Stimulated activated CD4-positive, alpha-beta T cell treated with anti-CD3 and anti-CD28 coated beads, Interleukin-15, amount 100 ng/mL, for 1 hour (primary cell): Measurements from ENCODE around the gene CDKN1C.

ENCODE experiments used
- DNase-seq, 2 donors: peaks; one replicate each; pipeline ENCODE4 v3.0.0-alpha.2; 2020; ENCODE audit warnings: low read depth in 1 of 2, low spot score in 1 of 2

The CDKN1C gene

DNA sequence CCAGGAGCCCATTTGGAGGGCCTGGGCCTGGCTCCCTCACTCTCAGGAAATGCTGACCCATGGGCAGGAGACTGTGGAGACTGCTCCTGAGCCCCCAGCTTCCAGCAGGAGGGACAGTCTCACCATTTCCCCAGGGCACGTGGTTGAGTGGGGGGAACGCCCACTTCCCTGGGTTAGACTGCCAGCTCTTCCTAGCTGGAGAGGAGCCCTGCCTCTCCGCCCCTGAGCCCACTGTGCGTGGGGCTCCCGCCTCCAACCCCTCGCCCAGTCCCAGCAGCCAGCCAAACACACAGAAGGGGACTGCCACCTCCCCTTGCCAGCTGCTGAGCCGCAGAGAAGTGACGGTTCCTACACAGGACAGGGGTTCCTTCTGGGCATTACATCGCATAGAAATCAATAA lies 37.1 kb downstream of the CDKN1C start:
- no peak for DNase-seq

DNA sequence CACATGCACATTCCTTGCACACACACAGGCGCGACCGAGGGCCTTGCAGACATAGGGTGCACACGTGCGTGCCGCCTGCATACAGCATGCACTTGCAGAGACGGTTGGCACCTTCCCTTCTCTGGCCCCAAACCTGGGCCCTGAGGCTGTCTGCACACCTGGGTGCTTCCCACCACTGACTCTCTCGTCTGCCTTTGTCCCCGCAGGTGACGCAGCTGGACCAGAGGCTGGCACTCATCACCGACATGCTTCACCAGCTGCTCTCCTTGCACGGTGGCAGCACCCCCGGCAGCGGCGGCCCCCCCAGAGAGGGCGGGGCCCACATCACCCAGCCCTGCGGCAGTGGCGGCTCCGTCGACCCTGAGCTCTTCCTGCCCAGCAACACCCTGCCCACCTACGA lies 38.0 kb downstream of the CDKN1C start:
- DNase-seq: no peak

DNA sequence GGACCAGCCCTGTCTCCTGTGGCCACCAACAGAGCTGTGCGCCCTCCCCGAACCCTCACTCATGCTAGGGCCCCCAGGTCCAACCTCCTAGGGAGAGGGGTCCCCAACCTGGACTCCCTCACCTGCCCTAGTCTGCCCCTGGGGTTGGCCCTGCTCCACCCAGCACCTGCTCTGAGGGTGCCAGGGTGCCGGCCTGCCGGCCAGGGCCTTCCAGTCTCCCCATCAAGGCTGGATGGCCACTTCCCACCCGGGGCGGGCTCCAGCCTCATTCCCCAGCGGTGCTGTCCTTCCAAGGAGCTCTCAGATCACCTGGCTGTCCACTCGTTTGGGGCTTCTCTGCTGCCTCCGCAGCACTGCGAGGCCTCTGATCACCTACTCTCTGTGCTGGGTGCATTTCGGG lies 39.1 kb downstream of the CDKN1C start:
- no peak for DNase-seq

DNA sequence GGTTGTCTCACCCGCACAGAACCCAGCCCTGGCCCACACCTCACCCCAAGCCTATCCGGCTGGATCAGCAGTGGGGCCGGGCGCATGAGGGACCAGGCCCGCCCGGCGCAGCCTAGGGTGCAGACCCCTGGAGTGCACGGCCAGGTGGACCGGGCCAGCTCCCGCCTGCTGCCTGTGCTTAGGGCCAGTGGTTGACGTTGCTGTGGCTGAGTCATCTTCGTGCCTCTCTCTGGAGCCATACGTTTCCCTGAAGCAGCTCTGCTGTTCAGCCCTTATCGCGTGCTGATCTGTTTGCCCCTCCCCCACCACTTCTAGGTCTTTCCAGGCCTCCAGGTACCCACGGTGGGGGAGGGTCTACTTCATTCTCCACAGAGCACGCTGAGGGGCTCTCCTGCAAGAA lies 39.5 kb downstream of the CDKN1C start:
- DNase-seq: no peak

DNA sequence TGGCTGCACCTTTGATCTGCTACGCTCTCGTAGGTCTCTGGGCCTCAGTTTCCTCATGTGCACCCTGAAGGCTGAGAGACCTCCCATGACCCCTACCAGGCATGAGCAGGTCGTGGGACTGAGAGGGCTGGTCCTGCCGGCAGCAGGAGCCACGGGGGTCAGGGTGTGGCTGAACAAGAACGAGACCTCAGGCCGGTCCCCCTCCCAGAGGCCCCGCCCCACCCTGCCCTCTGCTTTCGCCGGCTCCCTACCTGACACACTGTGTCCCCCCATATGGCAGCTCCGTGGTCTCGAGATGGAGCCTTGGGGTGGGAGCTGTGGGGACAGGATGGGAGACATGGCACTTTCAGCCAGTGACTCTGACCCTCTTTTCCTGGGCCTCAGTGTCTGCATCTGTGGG lies 40.6 kb downstream of the CDKN1C start:
- no peak for DNase-seq

DNA sequence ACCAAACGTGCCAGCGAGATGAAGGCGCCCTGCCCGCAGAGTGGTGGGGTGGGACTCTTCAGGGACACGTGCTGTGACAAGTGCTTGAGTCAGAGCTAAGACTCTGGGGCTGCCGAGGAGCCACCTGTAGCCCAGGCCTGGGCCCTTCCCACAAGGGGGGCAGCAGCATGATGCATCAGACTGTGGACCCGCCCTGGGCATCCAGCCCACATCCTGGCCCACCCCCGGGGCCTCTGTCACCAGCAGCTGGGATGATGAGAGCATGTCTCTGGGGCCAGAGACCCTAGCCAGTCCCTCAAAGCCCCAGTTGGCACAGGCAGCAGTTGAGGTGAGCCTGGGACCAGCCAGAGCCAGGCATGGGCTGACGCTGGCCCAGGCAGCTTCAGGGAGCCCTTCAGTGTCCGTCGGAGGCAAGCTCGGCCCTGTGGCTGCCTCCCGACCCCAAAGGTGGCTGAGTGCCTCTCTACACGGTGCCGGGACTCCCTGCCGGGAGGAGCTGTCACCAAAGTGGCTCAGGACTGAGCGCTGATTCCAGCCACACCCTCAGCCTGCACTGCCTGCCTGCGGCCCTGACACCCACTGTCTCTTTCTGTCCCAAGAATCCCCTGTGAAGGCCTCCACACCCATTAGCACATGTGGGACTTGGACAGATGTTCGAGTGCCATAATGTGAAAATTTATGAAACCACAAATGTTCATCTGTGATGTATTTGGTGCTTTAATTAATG lies 41.3 kb downstream of the CDKN1C start:
- no peak for DNase-seq

DNA sequence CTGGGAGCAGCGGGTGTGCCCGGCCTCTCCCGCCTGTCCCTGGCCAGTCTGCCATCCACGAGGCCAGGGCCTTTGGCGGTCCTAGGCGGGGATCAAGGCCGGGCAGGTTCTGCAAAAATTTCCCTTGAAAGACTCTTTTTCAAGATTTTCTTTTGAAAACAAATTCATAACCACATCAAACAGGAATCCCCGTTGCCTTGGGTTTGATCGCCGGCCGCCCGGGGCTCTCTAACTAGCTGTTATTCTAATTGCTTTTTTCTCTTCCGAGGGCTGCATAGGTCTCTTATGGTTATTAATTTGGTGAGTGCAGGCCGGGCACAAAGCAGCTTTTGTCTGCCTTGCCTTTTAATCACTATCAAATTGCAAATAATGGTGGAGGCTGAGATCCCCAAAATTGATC lies 42.0 kb downstream of the CDKN1C start:
- no peak for DNase-seq

DNA sequence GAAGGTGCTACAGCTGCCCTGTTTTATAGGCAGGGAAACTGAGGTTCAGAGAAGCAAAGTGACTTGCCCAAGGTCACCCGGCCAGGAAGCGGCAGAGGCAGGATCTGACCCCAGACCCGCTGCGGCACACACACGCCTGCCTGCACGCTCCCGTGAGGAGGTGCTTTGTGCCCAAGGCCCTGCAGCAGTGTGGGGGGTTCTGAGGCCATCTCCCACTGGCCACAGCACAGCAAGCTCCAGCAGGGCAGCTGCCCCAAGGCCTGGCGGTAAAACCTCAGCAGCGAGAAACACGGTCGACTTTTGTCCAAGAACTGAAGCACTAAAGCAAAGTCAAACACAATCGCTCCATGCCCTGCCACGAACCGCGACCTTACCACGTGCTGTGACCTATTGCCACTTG lies 42.7 kb downstream of the CDKN1C start:
- DNase-seq: no peak

DNA sequence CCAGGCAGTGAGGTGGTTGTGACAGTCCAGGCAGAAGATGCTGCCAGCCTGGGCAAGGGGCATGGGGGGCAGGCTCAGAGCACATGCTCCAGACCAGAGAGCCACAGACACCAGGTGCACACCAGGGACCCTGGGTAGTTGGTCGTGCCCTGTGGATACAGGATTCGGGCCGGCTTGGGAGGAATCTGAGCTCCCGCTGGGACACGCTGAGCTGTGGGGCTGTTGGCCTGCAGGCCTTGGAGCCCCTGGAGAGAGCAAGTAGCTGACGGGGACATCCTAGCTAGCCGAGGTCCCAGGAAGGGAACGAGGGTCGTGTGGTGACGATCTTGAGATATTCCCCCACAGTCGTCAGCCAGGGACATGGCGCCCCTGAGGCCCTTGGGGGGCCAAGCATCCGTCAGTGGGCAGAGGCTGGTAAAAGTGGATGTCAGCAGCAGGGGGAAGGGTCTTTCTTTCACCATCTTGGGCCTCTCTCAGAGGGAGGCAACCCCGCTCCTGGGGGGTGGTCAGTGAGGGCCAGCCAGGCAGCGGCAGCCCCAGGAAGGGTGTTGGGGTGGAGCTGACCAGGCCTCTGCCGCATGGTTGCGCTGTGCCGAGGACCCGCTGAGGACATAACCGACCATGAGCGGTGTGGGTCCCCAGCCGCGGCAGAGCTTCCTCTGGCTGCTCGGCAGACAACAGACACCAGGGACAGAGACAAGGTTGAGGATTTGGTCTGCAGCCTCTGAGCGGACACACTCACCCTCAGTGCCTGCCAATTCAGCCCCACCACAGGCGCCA lies 44.0 kb downstream of the CDKN1C start:
- no peak for DNase-seq

DNA sequence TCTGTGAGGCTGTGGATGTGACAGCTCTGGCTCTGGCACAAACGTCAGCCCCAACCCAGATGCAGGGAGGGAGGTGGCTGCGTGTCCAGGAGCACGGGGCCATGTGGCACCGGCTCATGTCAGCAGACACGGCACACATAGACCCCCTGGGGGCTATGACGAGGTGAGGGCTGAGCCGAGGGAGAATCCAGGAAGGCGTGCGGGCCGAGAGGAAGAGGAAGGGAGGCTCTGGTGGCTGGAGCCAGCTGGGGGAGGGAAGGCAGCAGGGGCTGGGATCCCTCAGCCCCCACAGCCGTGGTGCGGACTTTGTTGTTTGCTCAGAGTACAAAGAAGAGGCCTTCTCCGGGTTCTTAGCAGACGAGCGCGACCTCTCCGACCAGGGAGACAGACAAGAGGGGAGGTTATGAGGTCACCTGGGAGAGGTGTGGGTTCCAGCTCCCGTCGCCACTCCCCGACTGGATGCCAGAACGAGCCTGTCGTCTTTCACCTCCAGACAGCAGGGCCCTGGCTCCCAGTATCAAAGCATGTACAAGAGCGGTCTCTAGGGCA lies 46.1 kb downstream of the CDKN1C start:
- DNase-seq: no peak

DNA sequence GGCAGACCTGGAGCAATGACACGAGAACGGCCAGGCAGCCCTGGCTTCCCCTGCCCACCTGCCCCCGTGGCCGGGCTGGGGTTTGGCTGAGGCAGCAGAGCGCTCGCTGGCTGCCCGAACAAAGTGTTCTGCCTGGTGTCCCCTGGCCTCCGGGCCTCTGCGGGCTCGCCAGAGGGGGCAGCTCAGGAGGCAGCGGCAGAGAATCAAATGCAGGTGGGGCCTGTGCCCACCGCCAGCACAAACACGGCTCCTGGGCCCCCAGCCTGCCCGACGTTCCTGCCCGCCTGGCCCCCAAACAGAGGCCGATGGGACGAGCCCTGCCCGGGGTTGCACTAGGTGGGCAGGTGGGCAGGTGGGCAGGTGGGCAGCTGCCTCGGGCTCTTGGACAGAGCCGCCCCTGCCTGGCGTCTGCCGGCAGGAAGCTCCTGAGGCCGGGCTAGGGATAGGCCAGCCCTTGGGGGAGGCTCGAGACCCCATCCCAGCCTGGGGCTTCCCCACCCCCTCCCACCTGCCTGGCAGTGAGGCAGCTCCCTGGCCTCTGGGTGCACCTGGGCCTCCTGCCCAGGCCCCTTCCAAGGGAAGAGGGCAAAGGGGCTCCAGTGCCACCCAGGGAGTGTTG lies 46.8 kb downstream of the CDKN1C start:
- DNase-seq: no peak

DNA sequence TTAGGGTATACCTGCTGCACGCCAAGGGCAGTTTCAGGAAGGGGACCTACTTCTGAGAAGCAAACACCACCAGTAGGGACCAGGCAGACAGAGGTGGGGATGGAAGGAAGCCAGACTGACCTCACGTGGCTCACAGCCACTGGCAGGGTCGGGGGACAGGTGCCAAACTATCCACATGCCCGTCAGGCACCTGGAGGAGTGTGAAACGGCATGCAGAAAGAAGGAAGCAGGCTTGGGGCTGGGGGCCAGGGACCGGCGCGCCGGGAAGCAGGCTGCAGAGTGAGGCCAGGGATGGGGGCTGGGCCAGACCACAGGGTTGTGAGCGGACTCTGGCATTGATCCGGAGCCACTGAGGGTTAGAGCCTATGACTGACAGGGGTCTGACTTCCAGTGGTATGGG lies 47.5 kb downstream of the CDKN1C start:
- no peak for DNase-seq

DNA sequence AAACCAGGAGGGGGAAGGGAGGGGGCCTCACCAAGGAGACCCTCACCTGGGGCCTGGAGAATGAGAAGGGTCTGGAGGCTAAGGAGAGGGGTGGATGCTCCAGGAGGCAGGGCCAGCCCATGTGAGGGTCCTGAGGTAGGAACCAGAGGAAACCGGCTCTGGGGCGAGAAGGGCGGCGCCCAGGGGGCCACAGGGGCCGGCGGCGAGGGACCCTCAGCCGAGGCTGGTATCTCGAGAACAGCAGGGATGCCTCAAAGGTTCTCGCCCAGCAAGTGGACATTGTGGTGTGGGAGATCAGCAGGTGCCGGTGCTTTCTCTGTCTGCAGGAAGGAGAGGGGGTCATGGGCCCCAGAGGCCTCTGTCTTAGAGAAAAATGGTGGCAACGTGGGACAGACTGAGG lies 47.9 kb downstream of the CDKN1C start:
- no peak for DNase-seq

DNA sequence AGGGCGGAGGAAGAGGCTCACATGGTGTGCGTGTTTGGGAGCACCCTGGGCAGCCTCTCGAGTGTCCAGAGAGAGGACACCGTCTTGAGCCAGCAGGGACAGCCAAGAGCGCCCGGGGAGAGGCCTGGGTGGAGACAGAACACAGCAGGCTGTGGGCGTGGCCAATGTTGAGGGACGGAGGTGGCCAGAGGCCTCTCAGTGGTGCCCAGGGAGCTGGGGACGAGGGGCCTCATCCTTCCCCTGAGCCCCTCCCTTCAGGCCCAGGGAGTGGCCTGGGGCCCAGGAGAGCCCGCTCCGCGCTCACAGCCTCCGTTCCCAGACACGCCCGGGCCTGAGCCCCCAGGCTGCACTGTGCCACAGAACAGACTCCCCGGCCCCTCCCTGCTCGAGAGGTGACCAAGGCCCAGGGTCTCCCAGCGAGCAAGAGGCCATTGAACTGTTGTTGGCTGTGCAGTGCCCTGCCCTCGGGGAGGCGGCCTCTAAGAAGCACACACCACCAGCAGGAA lies 48.4 kb downstream of the CDKN1C start:
- DNase-seq: no peak

DNA sequence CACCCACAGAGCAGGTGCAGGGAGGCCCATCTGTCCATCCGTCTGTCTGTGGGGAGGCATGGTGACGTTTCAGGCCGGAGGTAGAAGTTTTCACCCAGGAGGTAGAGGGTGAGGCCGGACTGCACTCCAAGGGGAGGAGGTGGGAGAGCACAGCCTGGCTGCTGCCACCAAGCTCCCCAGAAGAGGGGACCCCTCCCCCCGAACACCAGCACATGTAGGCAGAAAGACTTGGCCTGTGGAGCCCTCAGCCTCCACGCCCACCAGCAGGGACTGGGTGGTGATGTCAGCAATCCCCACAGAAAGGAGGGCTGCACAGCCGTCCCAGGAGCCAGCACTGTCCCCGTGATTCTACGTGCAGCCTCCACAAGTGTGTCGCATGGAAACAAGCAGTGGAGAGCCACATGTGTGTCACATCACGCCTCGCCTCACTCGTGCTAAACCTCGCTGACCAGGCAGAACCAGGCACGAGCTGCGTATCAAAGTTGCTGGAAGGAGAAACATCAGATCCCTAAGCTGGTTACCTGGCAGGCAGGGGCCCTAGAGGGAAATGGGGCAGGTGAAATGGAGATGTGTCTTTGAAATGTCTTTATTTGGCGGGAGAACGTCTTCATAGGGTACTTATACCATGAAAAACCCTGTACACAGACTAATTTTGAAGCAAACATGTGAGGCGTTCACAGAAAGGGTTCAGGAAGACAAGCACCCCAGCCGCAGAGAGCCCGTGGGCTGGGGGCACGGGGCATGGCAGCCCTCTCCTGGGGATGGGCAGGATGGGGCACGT lies 49.1 kb downstream of the CDKN1C start:
- no peak for DNase-seq

DNA sequence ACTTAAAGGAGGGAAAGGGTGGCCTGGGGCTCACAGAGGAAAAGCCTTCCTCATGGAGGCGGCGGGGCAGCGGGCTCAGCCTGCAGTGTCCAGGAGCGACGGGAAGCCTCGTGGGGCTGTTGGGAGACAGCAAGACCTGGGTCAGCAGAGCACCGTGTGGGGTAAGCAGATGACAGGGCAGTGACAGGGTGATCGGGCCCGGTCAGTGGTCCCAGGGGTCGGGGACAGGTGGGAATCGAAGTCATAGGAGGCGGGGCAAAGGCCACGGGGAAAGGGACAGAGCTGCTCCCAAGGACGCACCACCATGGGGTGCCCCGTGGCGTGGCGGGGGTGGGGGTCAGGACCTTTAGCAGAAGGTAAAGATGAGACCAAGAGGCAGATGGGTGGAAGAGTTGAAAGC lies 49.8 kb downstream of the CDKN1C start:
- DNase-seq: no peak

DNA sequence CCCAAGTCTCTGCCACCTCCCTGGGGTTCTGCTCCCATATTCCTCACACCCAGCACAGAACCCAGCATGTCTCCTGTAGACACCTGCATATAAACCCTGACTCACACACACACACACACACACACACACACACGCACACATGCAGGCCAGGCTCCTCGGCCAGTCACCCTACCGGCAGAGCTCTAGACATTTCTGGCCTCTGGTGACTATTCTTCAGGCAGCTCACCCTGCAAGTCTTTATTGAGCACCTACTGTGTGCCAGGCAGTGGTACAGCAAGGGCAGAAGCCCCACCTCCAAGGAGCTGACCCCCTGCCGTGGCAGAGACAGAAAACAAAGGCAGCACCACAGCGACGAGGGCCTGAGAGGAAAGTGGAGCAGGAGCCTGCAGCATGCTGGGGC lies 50.3 kb downstream of the CDKN1C start:
- no peak for DNase-seq

DNA sequence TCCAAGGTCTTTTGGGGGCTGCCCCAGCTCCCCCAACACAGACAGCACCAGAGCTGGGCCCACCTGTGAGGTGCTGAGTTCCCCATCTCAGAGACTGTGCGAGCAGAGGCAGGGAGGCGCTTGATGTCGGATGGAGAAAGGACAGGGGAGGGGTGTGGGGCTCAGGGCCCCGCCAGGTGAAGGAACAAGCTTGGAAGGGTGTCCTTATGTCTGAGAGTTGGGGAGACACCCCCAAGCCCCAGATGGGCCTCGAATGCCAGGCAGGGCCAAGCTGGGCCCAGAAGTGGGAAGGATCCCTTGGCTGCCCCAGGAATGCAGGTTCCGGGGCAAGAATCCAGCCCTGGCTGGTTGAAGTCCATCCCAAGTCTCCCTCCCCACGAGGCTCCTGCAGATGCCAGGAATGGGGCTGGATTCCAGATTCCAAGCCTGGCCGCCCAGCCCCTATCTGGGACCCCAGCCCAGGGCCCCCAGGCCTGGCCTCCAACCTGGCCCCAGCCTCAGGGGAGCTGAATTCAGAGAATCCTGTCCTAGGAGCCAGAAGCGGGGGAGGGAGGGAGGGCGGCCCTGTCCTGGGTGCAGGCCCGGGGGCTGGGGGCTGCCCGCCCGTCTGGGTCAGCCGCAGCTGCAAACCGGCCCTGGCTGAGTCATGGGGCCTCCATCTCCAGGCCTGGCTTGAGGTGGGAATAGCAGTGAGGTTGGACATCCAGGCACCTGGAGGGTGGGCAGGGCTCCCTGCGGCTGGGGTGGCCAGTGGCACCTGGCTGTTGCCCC lies 50.9 kb downstream of the CDKN1C start:
- DNase-seq: no peak

DNA sequence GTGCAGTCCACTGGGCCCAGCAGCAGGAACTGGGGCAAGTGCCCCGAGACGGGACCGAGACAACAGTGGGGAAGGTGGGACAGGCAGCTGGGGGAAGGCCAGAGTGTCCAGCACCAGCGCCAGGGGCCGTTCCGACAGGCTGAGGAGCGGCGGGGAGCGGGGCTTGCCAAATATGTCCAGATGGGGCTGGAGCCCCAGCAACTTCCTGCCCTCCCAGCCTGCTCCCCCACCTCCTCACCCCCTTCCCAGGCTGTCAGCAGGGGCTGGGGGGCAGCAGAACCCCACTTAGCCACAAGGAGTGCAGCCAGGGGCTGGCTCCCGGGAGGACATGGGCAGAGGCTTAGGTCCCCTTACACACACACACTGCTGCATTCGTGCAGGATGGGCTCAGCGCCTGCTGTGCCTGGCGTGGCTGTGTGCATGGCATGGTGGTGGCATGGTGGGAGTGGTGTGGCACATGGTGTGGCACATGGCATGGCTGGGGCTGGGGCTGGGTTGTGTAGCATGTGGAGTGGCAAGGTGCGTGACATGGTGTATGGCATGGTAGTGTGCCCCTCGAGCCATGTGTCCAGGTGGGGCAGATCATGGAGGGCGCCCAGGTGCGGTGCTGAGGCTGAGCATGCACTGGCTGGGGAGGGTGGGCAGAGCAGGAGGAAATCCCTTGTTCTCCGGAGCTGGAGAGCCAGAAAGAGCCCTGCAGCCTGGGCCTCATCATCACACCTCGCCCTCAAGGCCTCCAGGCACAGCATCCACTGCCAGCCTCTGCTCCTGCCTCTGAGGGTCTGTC lies 51.7 kb downstream of the CDKN1C start:
- DNase-seq: no peak
